D721Med (cell line): Measurements from ENCODE around the gene ICAM5.
"Not testable (repeated sequence)": the region's sequence is repeated elsewhere in the genome, so short reads cannot be mapped to it uniquely, and the experiment has no call there.

Source experiments
- DNase-seq: peaks from one replicate; pipeline ENCODE4 v3.0.0; 2011; ENCODE audit warnings: low spot score; ENCODE audit not compliant: insufficient read length
- FAIRE-seq: peaks from 2 replicates; lab custom pipeline; 2011; peaks lifted over from hg19 to GRCh38; lab: Jason Lieb, UNC
- TF ChIP-seq, protein P1 (sequence below): IDR thresholded peaks from 2 replicates; pipeline ENCODE4 v1.5.1; 2012; ENCODE audit warnings: mild to moderate bottlenecking, control low read depth; ENCODE audit not compliant: insufficient read depth; ENCODE audit errors: missing control alignments

The ICAM5 gene

DNA sequence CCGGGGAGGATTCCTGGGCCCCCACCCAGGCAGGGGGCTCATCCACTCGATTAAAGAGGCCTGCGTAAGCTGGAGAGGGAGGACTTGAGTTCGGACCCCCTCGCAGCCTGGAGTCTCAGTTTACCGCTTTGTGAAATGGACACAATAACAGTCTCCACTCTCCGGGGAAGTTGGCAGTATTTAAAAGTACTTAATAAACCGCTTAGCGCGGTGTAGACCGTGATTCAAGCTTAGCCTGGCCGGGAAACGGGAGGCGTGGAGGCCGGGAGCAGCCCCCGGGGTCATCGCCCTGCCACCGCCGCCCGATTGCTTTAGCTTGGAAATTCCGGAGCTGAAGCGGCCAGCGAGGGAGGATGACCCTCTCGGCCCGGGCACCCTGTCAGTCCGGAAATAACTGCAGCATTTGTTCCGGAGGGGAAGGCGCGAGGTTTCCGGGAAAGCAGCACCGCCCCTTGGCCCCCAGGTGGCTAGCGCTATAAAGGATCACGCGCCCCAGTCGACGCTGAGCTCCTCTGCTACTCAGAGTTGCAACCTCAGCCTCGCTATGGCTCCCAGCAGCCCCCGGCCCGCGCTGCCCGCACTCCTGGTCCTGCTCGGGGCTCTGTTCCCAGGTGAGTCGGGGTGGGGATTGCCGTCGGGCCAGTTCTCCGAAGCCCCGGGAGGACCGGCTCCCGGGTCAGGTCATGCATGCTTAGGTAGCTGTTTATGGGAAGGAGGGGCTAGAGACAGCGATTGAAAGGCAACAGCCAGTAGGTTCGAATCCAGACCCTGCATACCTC is 18.9 kb upstream of the ICAM5 start, which contains the start of gene ICAM1:
TSS of gene ICAM1 (plus strand) at position 505 of the 779 bp plus-strand sequence. CDS start at position 545, 40 bp downstream.
- TF ChIP-seq, protein P1, sequence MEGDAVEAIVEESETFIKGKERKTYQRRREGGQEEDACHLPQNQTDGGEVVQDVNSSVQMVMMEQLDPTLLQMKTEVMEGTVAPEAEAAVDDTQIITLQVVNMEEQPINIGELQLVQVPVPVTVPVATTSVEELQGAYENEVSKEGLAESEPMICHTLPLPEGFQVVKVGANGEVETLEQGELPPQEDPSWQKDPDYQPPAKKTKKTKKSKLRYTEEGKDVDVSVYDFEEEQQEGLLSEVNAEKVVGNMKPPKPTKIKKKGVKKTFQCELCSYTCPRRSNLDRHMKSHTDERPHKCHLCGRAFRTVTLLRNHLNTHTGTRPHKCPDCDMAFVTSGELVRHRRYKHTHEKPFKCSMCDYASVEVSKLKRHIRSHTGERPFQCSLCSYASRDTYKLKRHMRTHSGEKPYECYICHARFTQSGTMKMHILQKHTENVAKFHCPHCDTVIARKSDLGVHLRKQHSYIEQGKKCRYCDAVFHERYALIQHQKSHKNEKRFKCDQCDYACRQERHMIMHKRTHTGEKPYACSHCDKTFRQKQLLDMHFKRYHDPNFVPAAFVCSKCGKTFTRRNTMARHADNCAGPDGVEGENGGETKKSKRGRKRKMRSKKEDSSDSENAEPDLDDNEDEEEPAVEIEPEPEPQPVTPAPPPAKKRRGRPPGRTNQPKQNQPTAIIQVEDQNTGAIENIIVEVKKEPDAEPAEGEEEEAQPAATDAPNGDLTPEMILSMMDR: no peak
- FAIRE-seq (no peak), DNase-seq (no peak)

DNA sequence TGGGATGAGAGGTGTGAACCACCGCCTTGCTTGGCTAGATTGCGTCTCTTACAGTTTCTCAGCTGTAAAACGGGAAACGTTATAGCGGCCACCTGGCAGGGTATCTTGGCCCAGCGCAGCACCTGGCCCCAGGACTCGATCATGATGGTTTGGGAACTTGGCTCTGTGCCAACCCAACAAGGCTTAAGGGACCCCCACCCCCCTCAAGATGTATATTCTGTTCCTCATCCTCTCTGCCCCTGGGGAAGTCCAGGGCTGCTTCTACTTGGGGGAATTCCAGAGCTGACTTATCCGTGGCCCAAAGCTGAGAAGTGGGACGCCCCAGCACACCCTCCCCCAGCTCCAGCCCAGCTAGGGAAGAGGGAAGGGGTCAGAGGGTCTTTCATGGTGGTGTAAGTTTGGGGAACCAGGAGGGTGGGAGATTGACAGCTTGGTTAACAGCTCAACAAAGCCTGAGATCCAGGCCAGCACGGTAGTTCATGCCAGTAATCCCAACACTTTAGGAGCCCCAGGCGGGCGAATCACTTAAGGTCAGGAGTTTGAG is 18.1 kb upstream of the ICAM5 start:
- no peak for FAIRE-seq
- TF ChIP-seq, protein P1: no peak
- no peak for DNase-seq

DNA sequence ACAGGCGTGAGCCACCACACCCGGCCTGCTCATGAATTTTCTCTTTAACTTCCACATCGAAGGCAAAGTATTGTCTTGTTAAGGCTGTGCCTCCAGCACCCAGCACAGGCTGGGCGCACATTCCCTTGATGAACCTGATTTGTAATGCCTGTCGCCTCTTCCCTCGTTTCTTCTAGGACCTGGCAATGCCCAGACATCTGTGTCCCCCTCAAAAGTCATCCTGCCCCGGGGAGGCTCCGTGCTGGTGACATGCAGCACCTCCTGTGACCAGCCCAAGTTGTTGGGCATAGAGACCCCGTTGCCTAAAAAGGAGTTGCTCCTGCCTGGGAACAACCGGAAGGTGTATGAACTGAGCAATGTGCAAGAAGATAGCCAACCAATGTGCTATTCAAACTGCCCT is 15.2 kb upstream of the ICAM5 start:
- DNase-seq: no peak
- TF ChIP-seq, protein P1: no peak

DNA sequence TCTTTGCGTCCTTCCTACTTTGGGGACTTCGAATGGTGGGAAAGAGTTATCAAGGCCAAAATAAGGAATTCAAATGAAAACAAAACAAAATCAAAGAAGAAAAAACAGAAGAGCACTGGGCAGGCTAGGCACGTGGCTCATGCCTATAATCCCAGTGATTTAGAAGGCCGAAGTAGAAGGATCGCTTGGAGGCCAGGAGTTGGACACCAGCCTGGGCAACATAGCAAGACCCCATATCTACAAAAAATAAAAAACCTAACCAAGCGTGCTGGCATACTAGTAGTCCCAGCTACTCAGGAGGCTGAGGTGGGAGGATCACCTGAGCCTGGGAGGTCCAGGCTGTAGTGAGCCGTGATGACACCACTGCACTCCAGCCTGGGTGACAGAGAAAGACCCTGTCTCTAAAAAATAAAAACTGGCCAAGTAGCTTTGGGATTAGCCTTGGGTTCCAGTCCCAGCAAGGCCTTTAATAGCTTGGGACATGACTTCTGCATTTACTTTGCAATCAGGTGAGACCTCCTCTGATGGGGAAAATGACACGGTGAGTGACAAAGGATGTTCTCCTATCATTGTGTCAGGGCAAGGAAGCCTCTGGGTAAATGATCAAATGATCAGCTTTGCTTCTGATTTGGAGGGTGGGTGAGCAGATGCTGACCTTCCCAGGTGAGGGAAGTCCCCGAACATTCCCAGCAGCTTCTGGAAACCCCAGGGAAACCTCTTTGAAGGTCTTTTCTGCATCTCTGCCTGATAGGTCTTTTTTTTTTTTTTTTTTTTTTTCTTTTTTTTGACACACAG is 11.8 kb upstream of the ICAM5 start:
- DNase-seq (no peak), FAIRE-seq (no peak)
- TF ChIP-seq, protein P1: no peak

More for the DNA sequence above, 15.2 kb upstream of the ICAM5 start:
- FAIRE-seq: no peak

DNA sequence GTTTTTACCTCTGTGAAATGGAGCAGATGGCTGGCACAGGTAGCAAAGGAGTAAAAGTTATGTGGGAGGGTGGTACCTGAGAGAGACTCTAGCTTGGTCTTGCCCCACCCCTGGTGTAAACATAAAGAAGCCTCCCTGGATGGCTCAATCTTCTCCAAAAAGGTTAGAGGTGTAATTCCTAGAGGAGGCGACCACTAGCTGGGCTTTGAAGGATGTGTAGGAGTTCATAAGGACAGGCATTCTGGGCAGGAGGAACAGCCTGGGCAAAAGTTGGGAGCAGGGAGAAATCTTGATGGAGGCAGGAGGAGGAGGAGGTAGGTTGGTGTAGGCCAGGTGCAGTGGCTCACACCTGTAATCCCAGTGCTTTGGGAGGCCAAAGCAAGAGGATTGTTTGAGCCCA is 10.8 kb upstream of the ICAM5 start:
- TF ChIP-seq, protein P1: no peak
- FAIRE-seq: no peak

DNA sequence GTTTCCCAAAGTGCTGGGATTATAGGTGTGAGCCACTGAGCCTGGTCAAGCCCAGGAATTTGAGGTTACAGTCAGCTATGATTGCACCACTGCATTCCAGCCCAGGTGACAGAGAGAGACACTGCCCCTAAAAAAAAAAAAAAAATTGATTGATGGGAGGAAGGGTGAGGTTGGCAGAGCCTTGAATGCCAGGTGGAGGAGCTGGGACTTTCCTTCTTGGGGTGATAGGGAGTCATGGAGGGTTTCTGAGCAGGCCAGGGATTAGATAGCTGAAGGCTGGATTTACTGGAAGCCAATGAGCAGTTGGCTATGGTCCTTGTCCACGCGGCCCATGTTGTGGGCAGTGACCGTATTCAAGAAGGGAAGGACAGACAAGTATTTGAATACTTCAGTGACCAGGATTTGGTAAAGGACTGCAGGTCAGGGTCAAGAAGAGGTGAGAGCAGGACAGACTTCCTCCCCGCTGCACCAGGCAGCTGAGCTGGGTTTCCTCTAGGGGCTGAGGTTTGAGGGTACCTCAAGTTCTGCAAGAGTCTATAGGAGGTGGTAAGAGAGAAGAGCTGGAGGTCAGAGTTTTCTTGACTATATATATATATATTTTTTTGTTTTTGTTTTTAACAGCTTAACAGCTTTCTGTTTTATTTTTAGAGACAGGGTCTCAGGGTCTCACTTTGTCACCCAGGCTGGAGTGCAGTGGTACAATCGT is 9.9 kb upstream of the ICAM5 start:
- no peak for DNase-seq
- FAIRE-seq: no peak
- TF ChIP-seq, protein P1: no peak

More for the DNA sequence above, 10.8 kb upstream of the ICAM5 start:
- no peak for DNase-seq

DNA sequence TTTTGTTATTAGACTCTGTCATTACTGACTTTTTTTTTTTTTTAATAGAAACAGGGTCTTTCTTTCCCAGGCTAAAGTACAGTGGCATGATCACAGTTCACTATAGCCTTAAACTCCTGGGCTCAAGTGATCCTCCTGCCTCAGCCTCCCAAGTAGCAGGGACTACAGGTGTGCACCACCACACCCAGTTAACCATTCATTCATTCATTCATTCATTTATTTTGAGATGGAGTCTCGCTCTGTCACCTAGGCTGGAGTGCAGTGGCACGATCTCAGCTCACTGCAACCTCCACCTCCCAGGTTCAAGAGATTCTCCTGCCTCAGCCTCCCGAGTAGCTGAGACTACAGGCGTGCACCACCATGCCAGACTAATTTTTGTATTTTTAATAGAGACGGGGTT is 7.7 kb upstream of the ICAM5 start:
- DNase-seq, FAIRE-seq: not testable (repeated sequence)
